ACC112 (cell line): Measurements from ENCODE around the gene KCNIP4.
A peak's percentile ranks its signal among the peaks of the same experiment; 100 is the strongest.

ENCODE experiments used
- H2AFZ ChIP-seq: fragments of 200-600 bp; sonication (generic); one replicate; pipeline ENCODE4 v1.6.0; 2017; ENCODE audit warnings: antibody characterized with exemption, low read length; ENCODE audit not compliant: unreplicated experiment
- H3K27ac ChIP-seq: fragments of 200-600 bp; sonication (generic); 2 replicates; pipeline ENCODE4 v1.5.1; 2014; ENCODE audit warnings: low read depth, mild to moderate bottlenecking, antibody characterized with exemption, low read length, moderate library complexity
- H3K27me3 ChIP-seq: fragments of 200-600 bp; sonication (generic); 2 replicates; pipeline ENCODE4 v1.6.1; 2014; ENCODE audit warnings: mild to moderate bottlenecking, antibody characterized with exemption, low read length, moderate library complexity, mixed read lengths; ENCODE audit not compliant: insufficient read depth
- H3K36me3 ChIP-seq: fragments of 200-600 bp; sonication (generic); 2 replicates; pipeline ENCODE4 v1.6.1; 2016; ENCODE audit warnings: mild to moderate bottlenecking, antibody characterized with exemption, low read length, moderate library complexity, mixed read lengths; ENCODE audit not compliant: insufficient read depth
- H3K4me1 ChIP-seq: fragments of 200-600 bp; sonication (generic); one replicate; pipeline ENCODE4 v1.6.1; 2016; ENCODE audit warnings: low read length, mixed read lengths; ENCODE audit not compliant: insufficient read depth, unreplicated experiment, control insufficient read depth
- H3K4me3 ChIP-seq: fragments of 200-600 bp; sonication (generic); 2 replicates; pipeline ENCODE4 v1.5.1; 2014; ENCODE audit warnings: mild to moderate bottlenecking, low read depth, low read length
- H3K79me2 ChIP-seq: fragments of 200-600 bp; sonication (generic); one replicate; pipeline ENCODE4 v1.6.0; 2016; ENCODE audit warnings: low read length; ENCODE audit not compliant: control insufficient read depth, unreplicated experiment, insufficient read depth

Gene KCNIP4

DNA sequence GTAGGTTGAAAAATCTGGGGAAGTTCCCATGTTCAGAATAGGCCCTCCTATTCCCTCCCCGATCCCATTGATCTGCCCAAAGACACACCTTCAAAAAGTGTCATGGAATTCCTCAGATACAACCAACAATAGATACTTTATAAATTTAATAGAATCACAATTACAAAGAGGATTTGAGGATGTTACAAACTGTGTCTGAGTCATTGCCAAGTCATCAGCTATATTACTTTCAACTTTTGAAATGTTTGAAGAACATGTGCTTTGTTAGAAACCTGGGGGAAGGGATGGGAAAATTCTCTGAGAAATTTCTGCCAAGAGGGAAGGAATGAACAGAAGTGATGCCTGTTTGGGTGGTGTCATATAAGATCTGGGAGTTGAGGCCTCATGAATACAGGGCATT is 46.7 kb downstream of the KCNIP4 start:
- Histone ChIP-seq H3K79me2 (no peaks in the 10 kb centered on the region), H2AFZ (no peak overlapping the region), H3K4me1 (peaks cover 26% of the 10 kb centered on the region), H3K36me3 (no peaks in the 10 kb centered on the region), H3K27ac (peak overlapping the region; percentile 68), H3K27me3 (no peaks in the 10 kb centered on the region), H3K4me3 (peak overlapping the region; percentile 29; the same call in 1 of the 2 replicates)

GRCh38 chr4:21901281-21901680 is 47.3 kb downstream of the KCNIP4 start:
- peak overlapping the region; percentile 68 for H3K27ac ChIP-seq
- H3K4me1 ChIP-seq, result peaks cover 26% of the 10 kb centered on the region
- H3K27me3 ChIP-seq, result no peaks in the 10 kb centered on the region
- no peaks in the 10 kb centered on the region for H3K36me3 ChIP-seq
- no peaks in the 10 kb centered on the region for H3K79me2 ChIP-seq
- H3K4me3 ChIP-seq, result no peak overlapping the region
- H2AFZ ChIP-seq, result no peak overlapping the region

DNA sequence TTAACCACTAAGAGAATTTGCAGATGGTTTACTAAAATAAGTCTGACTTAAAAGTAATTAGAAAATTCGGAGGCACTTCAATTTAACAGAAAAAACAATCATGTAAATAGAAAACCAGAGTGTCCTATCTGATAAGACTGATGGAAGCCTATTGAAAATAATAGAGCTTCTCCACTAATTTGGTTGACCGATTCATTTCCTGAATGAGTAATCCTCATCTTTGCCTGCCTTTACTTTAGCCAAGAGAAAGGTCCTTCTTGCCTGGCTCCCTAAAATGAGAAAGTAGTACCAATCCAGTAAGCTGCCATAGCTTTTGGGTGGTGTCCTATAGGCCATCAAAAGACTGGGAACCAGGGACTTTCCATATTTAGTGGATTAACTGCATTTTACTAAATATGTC is 48.4 kb downstream of the KCNIP4 start:
- no peak overlapping the region for H3K4me3 ChIP-seq
- H2AFZ ChIP-seq, result no peak overlapping the region
- peaks cover 26% of the 10 kb centered on the region for H3K4me1 ChIP-seq
- no peaks in the 10 kb centered on the region for H3K27me3 ChIP-seq
- no peaks in the 10 kb centered on the region for H3K79me2 ChIP-seq
- H3K36me3 ChIP-seq, result no peaks in the 10 kb centered on the region
- peak overlapping the region; percentile 68 for H3K27ac ChIP-seq

DNA sequence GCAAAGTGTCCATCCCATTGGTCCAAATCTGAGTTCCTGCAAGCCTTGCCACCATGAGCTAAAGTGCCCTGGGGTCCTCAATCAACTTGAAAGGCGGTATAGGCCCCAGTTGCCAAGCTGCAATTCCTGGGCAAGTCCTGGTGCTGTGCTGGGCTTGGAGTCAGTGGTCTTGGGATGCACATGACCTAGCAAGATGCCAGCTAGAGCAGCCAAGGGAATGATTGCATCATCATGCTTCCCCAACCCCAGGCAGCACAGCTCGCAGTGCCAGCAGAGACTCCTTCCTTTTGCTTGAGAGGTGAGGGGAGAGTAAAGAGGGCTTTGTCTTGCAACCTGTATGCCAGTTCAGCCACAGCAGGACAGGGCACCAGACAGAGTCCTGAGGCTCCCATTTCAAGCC is 50.5 kb downstream of the KCNIP4 start:
- peaks cover 30% of the 10 kb centered on the region for H3K4me1 ChIP-seq

DNA sequence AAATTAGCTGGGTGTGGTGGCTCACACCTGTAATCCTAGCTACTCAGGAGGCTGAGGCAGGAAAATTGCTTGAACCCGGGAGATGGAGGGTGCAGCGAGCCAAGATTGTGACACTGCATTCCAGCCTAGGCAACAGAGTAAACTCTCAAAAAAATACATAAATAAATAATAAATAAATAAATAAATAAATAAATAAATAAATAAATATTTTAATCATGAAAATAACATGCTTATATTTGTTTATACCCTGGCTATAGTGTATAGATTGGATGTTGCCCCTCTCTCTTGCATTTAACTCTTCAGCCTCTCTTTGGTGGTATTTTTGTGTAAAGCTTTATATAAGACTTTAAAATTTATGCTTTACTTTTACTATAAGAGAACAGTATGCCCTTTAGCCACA is 51.8 kb downstream of the KCNIP4 start:
- no peaks in the 10 kb centered on the region for H3K27me3 ChIP-seq
- H3K36me3 ChIP-seq, result no peaks in the 10 kb centered on the region
- H2AFZ ChIP-seq, result no peak overlapping the region
- no peak overlapping the region for H3K27ac ChIP-seq
- no peak overlapping the region for H3K4me3 ChIP-seq
- H3K4me1 ChIP-seq, result peaks cover 20% of the 10 kb centered on the region
- H3K79me2 ChIP-seq, result no peaks in the 10 kb centered on the region

More for the DNA sequence above, 50.5 kb downstream of the KCNIP4 start:
- H3K27me3 ChIP-seq, result no peaks in the 10 kb centered on the region
- H2AFZ ChIP-seq, result no peak overlapping the region
- H3K36me3 ChIP-seq, result no peaks in the 10 kb centered on the region
- no peak overlapping the region for H3K4me3 ChIP-seq
- no peaks in the 10 kb centered on the region for H3K79me2 ChIP-seq
- no peak overlapping the region for H3K27ac ChIP-seq

DNA sequence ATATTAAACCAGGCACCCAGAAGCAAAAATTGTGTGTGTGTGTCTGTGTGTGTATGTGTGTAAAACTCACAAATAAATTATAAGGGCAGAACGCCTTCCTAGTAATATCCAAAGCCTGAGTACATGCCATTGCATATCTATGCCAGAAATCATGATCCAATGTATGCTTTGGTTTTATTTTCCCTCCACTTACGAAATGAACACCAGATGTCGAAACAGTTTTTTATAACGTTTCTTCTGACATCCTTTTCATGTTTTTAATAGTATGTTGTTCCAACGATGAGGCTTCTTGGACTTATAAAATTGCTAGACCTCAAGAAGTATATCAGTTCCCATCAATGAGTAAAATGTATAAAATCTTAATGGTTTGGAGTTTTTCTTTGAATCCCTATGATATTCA is 55.4 kb downstream of the KCNIP4 start:
- Histone ChIP-seq H3K27me3 (no peaks in the 10 kb centered on the region), H3K4me1 (peaks cover 12% of the 10 kb centered on the region), H3K27ac (no peak overlapping the region), H2AFZ (peak overlapping the region; percentile 58), H3K36me3 (no peaks in the 10 kb centered on the region), H3K4me3 (no peak overlapping the region), H3K79me2 (no peaks in the 10 kb centered on the region)

GRCh38 chr4:21890231-21890630 is 58.3 kb downstream of the KCNIP4 start:
- no peaks in the 10 kb centered on the region for H3K27me3 ChIP-seq
- H3K79me2 ChIP-seq, result no peaks in the 10 kb centered on the region
- no peak overlapping the region for H3K27ac ChIP-seq
- H3K4me1 ChIP-seq, result peaks cover 33% of the 10 kb centered on the region
- no peak overlapping the region for H3K4me3 ChIP-seq
- no peak overlapping the region for H2AFZ ChIP-seq
- H3K36me3 ChIP-seq, result no peaks in the 10 kb centered on the region

GRCh38 chr4:21888195-21888976 is 60.2 kb downstream of the KCNIP4 start:
- Histone ChIP-seq H3K36me3 (no peaks in the 10 kb centered on the region), H2AFZ (no peak overlapping the region), H3K27me3 (no peaks in the 10 kb centered on the region), H3K4me3 (no peak overlapping the region), H3K4me1 (peaks cover 35% of the 10 kb centered on the region), H3K27ac (peak overlapping the region; percentile 88), H3K79me2 (no peaks in the 10 kb centered on the region)

- peaks cover 34% of the 10 kb centered on the region for H3K4me1 ChIP-seq
- no peaks in the 10 kb centered on the region for H3K36me3 ChIP-seq
- peak overlapping the region; percentile 88 for H3K27ac ChIP-seq
- peak overlapping the region; percentile 34; the same call in 1 of the 2 replicates for H3K4me3 ChIP-seq
- no peaks in the 10 kb centered on the region for H3K27me3 ChIP-seq
- H2AFZ ChIP-seq, result no peak overlapping the region
- H3K79me2 ChIP-seq, result no peaks in the 10 kb centered on the region
Measured at GRCh38 chr4:21887481-21887880, 61.1 kb downstream of the KCNIP4 start.

DNA sequence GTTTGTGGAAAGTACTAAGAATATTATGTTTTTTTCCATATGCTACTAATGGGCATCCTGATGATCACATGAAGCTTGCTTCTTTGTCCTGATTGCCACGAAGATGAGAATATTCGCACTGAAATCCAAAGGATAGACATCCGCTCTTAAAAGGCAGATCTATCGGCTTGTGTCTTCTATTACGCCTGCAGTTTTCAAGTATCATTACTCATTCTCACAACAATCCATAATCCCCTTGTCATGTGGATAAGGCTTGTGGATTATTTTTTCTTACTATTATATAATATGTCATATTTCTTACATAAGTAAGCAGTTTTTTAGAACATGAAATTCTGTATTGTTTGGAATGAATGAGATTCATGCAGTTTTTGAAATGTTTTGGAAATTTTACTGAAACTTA is 62.8 kb downstream of the KCNIP4 start:
- H3K4me3 ChIP-seq, result peak overlapping the region; percentile 18
- peak overlapping the region; percentile 32 for H2AFZ ChIP-seq
- H3K79me2 ChIP-seq, result no peaks in the 10 kb centered on the region
- H3K36me3 ChIP-seq, result no peaks in the 10 kb centered on the region
- H3K4me1 ChIP-seq, result peaks cover 42% of the 10 kb centered on the region
- H3K27me3 ChIP-seq, result no peaks in the 10 kb centered on the region
- H3K27ac ChIP-seq, result peak overlapping the region; percentile 84

DNA sequence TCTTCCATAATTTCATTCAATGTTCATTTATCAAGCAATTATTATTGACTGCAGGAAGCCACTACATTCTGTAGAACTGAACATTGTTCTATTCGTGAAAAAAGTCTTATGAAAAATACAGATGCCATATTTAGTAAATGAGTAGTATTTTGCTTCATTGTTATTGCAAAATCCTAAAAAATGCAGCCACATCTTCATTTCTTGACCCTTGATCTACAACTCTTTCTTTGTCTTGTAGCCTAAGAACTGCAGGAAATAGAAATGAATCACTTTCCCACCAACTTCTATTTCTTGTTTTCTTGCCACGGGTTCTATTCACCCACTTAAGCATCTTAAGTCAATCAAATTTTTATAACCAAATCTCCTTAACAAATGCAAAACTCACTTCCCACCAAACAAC is 63.3 kb downstream of the KCNIP4 start:
- Histone ChIP-seq H3K79me2 (no peaks in the 10 kb centered on the region), H3K27ac (peak overlapping the region; percentile 84)

More for the DNA sequence above, 63.3 kb downstream of the KCNIP4 start:
- Histone ChIP-seq H3K4me1 (peaks cover 42% of the 10 kb centered on the region), H3K36me3 (no peaks in the 10 kb centered on the region), H3K4me3 (peak overlapping the region; percentile 18), H2AFZ (peak overlapping the region; percentile 32), H3K27me3 (no peaks in the 10 kb centered on the region)
